Uterus (tissue), 2 donors: ENCODE data around the gene GPR68.

ENCODE experiments used
- CTCF ChIP-seq, 4 experiments: fragments of 200-600 bp in 2 of 4; fragments of 450-650 bp in 2 of 4; sonication (generic) in 2 of 4; IDR thresholded peaks; one replicate each; pipeline ENCODE4 v1.5.1; 2016 to 2019; ENCODE audit warnings: antibody characterized with exemption in 4 of 4, mild to moderate bottlenecking in 2 of 4, moderate library complexity in 1 of 4
- POLR2A ChIP-seq, 2 donors: fragments of 450-650 bp; IDR thresholded peaks; one replicate each; pipeline ENCODE4 v1.6.1; 2016; ENCODE audit warnings: antibody characterized with exemption in 2 of 2, mild to moderate bottlenecking in 1 of 2, moderate library complexity in 1 of 2

GRCh38 chr14:91219517-91220389 is 24.8 kb downstream of the GPR68 start:
- TF ChIP-seq CTCF (IDR thresholded peaks at IDR 0.05) (no peak), POLR2A (IDR thresholded peaks at IDR 0.05) (no peak)
